GM12891 (cell line): ENCODE data around the gene OR2T33.
"Not testable (repeated sequence)": the region's sequence is repeated elsewhere in the genome, so short reads cannot be mapped to it uniquely, and the experiment has no call there.

Experiments
- POLR2A ChIP-seq: IDR thresholded peaks from 2 replicates; pipeline ENCODE4 v1.6.1; 2011; ENCODE audit warnings: low read depth, low read length, control low read depth
- POLR2AphosphoS5 ChIP-seq: IDR thresholded peaks from 2 replicates; pipeline ENCODE4 v1.6.1; 2011; ENCODE audit warnings: low read depth, low read length, control low read depth

GRCh38 chr1:248259309-248259708 lies 18.5 kb downstream of the OR2T33 start:
- not testable (repeated sequence) for TF ChIP-seq POLR2AphosphoS5, POLR2A
